GM23248 (cell line): ENCODE results near the gene EDIL3.

Source experiments
- EZH2 ChIP-seq: fragments of 200-600 bp; sonication (generic); IDR thresholded peaks from 2 replicates; pipeline ENCODE4 v1.6.1; 2018; ENCODE audit warnings: antibody characterized with exemption, mild to moderate bottlenecking; ENCODE audit not compliant: insufficient read depth, poor library complexity, severe bottlenecking
- EZH2phosphoT487 ChIP-seq: fragments of 200-600 bp; sonication (generic); IDR thresholded peaks from 2 replicates; pipeline ENCODE4 v1.6.1; 2018; ENCODE audit warnings: antibody characterized with exemption, moderate library complexity, mild to moderate bottlenecking, low read depth; ENCODE audit not compliant: insufficient read depth

DNA sequence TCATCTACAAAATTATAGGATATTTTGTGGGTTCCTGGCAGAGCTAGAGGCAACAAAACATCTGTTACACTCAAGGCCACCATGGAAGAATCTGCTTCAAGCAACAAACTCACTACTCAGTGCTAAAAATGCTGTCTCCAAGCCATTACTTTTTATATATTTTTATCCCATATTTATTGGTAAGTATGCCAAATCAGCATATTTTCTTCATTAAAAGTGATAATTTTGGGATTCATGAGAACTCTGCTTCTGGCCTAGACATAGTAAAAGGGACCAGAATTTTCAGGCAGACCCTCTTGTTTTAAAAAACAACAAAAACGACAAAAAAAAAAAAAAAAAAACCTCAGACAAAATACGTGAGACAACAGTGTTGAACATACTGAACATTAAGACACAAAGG lies 236.0 kb downstream of the EDIL3 start:
- TF ChIP-seq EZH2phosphoT487 = no peak
- no peak for TF ChIP-seq EZH2
